GM12873 (cell line): ENCODE data around the gene RIGI.
A peak's percentile ranks its signal among the peaks of the same experiment; 100 is the strongest.

ENCODE experiments used
- CTCF ChIP-seq: IDR thresholded peaks from 2 replicates; pipeline ENCODE4 v1.5.1; 2012; ENCODE audit warnings: low read depth, mild to moderate bottlenecking, moderate library complexity, low read length, control low read depth; ENCODE audit not compliant: insufficient read depth; ENCODE audit errors: missing control alignments

RIGI gene

GRCh38 chr9:32550562-32551275 is 24.7 kb upstream of the RIGI start:
- peak; percentile 17 for TF ChIP-seq CTCF

GRCh38 chr9:32550150-32550561 is 24.2 kb upstream of the RIGI start:
- no peak for TF ChIP-seq CTCF

GRCh38 chr9:32545884-32546283 is 19.9 kb upstream of the RIGI start:
- no peak for TF ChIP-seq CTCF

GRCh38 chr9:32543047-32543446 is 17.1 kb upstream of the RIGI start:
- TF ChIP-seq CTCF, result no peak

GRCh38 chr9:32533816-32534215 is 7.8 kb upstream of the RIGI start:
- no peak for TF ChIP-seq CTCF

GRCh38 chr9:32533336-32533735 is 7.3 kb upstream of the RIGI start:
- TF ChIP-seq CTCF, result no peak

- no peak for TF ChIP-seq CTCF
Measured at GRCh38 chr9:32526707-32527048, 682 bp upstream of the RIGI start.

- no peak for TF ChIP-seq CTCF
Measured at GRCh38 chr9:32525709-32526030, 326 bp downstream of the RIGI start.
